GM12878 (cell line): ENCODE results near the gene TIMD4. TPM values are rescaled to one million over a fixed set of nuclear protein-coding genes. Genes with fewer than 3 reads are reported as not detected.

Source experiments
- ATAC-seq: fragments of 200-7000 bp; cut with Tn5 transposase; 3 replicates; pipeline ENCODE4 v1.9.1; 2020; ENCODE audit warnings: mild to moderate bottlenecking, moderate library complexity
- BruUV-seq: library from RNA; stranded (reverse); fragments of 400-500 nt; replicated peaks from 2 replicates; lab custom pipeline; 2021; lab: Mats Ljungman, UMichigan
- CTCF ChIA-PET: fragments of 300-600 bp; sonication (Branson Sonifier 250); formaldehyde crosslinking; extraction: SDS; loops from one replicate; lab custom pipeline; 2021; ENCODE audit warnings: inconsistent platforms; lab: Yijun Ruan, JAX
- POLR2A ChIA-PET: fragments of 350-600 bp; formaldehyde crosslinking; extraction: SDS; loops from one replicate; lab custom pipeline; 2021; ENCODE audit warnings: inconsistent platforms; lab: Charles Lee
- RAD21 ChIA-PET: fragments of 300-600 bp; sonication (Branson Sonifier 250); formaldehyde crosslinking; loops from one replicate; lab custom pipeline; 2023; ENCODE audit warnings: antibody characterized with exemption; ENCODE audit not compliant: unreplicated experiment; lab: Charles Lee
- SMC1A ChIA-PET: fragments of 300-600 bp; sonication (Branson Sonifier 250); formaldehyde crosslinking; loops from one replicate; lab custom pipeline; 2023; ENCODE audit not compliant: unreplicated experiment, uncharacterized antibody; lab: Charles Lee
- DNase-seq: peaks from one replicate; pipeline ENCODE4 v3.0.0-alpha.2; 2011; ENCODE audit warnings: low read depth, low spot score
- FAIRE-seq: peaks from 3 replicates; lab custom pipeline; 2011; peaks lifted over from hg19 to GRCh38; lab: Jason Lieb, UNC
- H2AFZ ChIP-seq: 2 replicates; pipeline ENCODE4 v1.6.0; 2011; ENCODE audit warnings: low read depth, low read length, control low read depth; ENCODE audit not compliant: control insufficient read depth
- H3K27ac ChIP-seq: 2 replicates; pipeline ENCODE4 v1.5.1; 2011; ENCODE audit warnings: control low read depth; ENCODE audit not compliant: control insufficient read depth, insufficient read depth
- H3K27me3 ChIP-seq, 2 experiments: replicated peaks in 1 of 2; 2 replicates each; pipeline versions ENCODE4 v1.6.0 to v1.6.1; 2011; ENCODE audit warnings: low read length in 1 of 2; ENCODE audit not compliant: control insufficient read depth in 2 of 2, insufficient read depth in 2 of 2
- H3K36me3 ChIP-seq, 2 experiments: 2 replicates each; pipeline ENCODE4 v1.5.1; 2011; ENCODE audit warnings: low read length in 1 of 2; ENCODE audit not compliant: control insufficient read depth in 2 of 2, insufficient read depth in 2 of 2
- H3K4me1 ChIP-seq: 2 replicates; pipeline ENCODE4 v1.6.1; 2011; ENCODE audit warnings: mild to moderate bottlenecking, low read length, moderate library complexity, mixed read lengths; ENCODE audit not compliant: control insufficient read depth, insufficient read depth
- H3K4me2 ChIP-seq: 2 replicates; pipeline ENCODE4 v1.6.0; 2011; ENCODE audit warnings: control low read depth; ENCODE audit not compliant: control insufficient read depth, insufficient read depth
- H3K4me3 ChIP-seq: fragments of 200-600 bp; sonication (generic); 2 replicates; pipeline ENCODE4 v1.5.1; 2016
- H3K79me2 ChIP-seq: 2 replicates; pipeline ENCODE4 v1.6.0; 2011; ENCODE audit warnings: low read length; ENCODE audit not compliant: control insufficient read depth, insufficient read depth
- H3K9ac ChIP-seq: 2 replicates; pipeline ENCODE4 v1.8.0; 2011; ENCODE audit warnings: low read length, control low read depth, mixed read lengths; ENCODE audit not compliant: control insufficient read depth, insufficient read depth
- H3K9me3 ChIP-seq: replicated peaks from 3 replicates; pipeline ENCODE4 v1.5.1; 2011; ENCODE audit warnings: mild to moderate bottlenecking, low read length; ENCODE audit not compliant: control insufficient read depth, insufficient read depth
- H4K20me1 ChIP-seq: 2 replicates; pipeline ENCODE4 v1.6.0; 2011; ENCODE audit not compliant: control insufficient read depth, insufficient read depth
- DPF2 ChIP-seq: fragments of 450-650 bp; IDR thresholded peaks from 2 replicates; pipeline ENCODE4 v1.6.1; 2017; ENCODE audit warnings: mild to moderate bottlenecking
- E4F1 ChIP-seq: fragments of 450-650 bp; IDR thresholded peaks from 2 replicates; pipeline ENCODE4 v1.6.1; 2018; ENCODE audit warnings: borderline replicate concordance, mild to moderate bottlenecking; ENCODE audit not compliant: partially characterized antibody
- IKZF2 ChIP-seq, 2 experiments: fragments of 450-650 bp; IDR thresholded peaks; 2 replicates each; pipeline ENCODE4 v1.6.1; 2017; ENCODE audit warnings: mild to moderate bottlenecking in 2 of 2, moderate library complexity in 2 of 2
- KDM1A ChIP-seq: fragments of 200-600 bp; sonication (generic); IDR thresholded peaks from 2 replicates; pipeline ENCODE4 v1.6.1; 2016; ENCODE audit warnings: borderline replicate concordance
- MTA3 ChIP-seq: IDR thresholded peaks from 2 replicates; pipeline ENCODE4 v1.6.1; 2012; ENCODE audit warnings: low read length, inconsistent platforms, borderline replicate concordance
- MYC ChIP-seq: IDR thresholded peaks from 2 replicates; pipeline ENCODE4 v1.6.1; 2011; ENCODE audit warnings: mild to moderate bottlenecking, low read length, moderate library complexity, inconsistent platforms; ENCODE audit not compliant: insufficient read depth, insufficient replicate concordance, insufficient read length, severe bottlenecking
- NR2C2 ChIP-seq: IDR thresholded peaks from 2 replicates; pipeline ENCODE4 v1.6.1; 2011; ENCODE audit warnings: borderline replicate concordance, low read depth; ENCODE audit not compliant: control insufficient read depth, insufficient read length
- PKNOX1 ChIP-seq: fragments of 450-650 bp; IDR thresholded peaks from 2 replicates; pipeline ENCODE4 v1.6.1; 2016; ENCODE audit warnings: mild to moderate bottlenecking
- POLR2AphosphoS2 ChIP-seq: IDR thresholded peaks from 2 replicates; pipeline ENCODE4 v1.6.1; 2011; ENCODE audit warnings: low read depth, mild to moderate bottlenecking, low read length, improper control_type of control experiment, moderate library complexity
- RFX5 ChIP-seq: IDR thresholded peaks from 2 replicates; pipeline ENCODE4 v1.6.1; 2011; ENCODE audit warnings: low read depth, low read length, improper control_type of control experiment
- SP1 ChIP-seq: IDR thresholded peaks from one replicate; pipeline ENCODE4 v1.6.1; 2011; ENCODE audit warnings: low read depth, low read length
- SPI1 ChIP-seq: IDR thresholded peaks from 2 replicates; pipeline ENCODE4 v1.6.1; 2011; ENCODE audit warnings: low read depth, mild to moderate bottlenecking, low read length, moderate library complexity, borderline replicate concordance; ENCODE audit not compliant: insufficient read depth
- SRF ChIP-seq, 2 experiments: IDR thresholded peaks; 2 replicates each; pipeline ENCODE4 v1.6.1; 2011; ENCODE audit warnings: low read depth in 2 of 2, low read length in 2 of 2, mild to moderate bottlenecking in 1 of 2, moderate library complexity in 1 of 2
- TARDBP ChIP-seq: IDR thresholded peaks from 2 replicates; pipeline ENCODE4 v1.6.1; 2016; ENCODE audit warnings: borderline replicate concordance
- TCF12 ChIP-seq: IDR thresholded peaks from 2 replicates; pipeline ENCODE4 v1.6.1; 2011; ENCODE audit warnings: low read depth, mild to moderate bottlenecking, low read length
- WGBS: methylation state at CpG from one replicate; pipeline ENCODE4 v1.1.6; 2016; ENCODE audit warnings: low lambda C conversion rate; ENCODE audit not compliant: insufficient replicate concordance, insufficient coverage; ENCODE audit errors: missing lambda C conversion rate; 5-methylcytosine and 5-hydroxymethylcytosine counted together
- in situ Hi-C: fragments of 300-500 bp; cut with MboI; formaldehyde crosslinking; loops from 9 replicates; pipeline ENCODE4 v1.14.3; 2018; ENCODE audit warnings: mixed read lengths
- intact Hi-C: fragments of 100-400 bp; cut with micrococcal nuclease; formaldehyde crosslinking; loops from one replicate; pipeline ENCODE4 v1.14.2; 2022; ENCODE audit not compliant: unreplicated experiment
- polyA plus RNA-seq, 11 experiments: library from polyadenylated mRNA; depleted of rRNA in 4 of 11; unstranded in 6 of 11; stranded (reverse) in 5 of 11; fragments of >200 nt; fragmentation: Nextera tagmentation in 4 of 11; fragmentation: Illumina TruSeq in 1 of 11; extraction: Ambion mirVana in 4 of 11; extraction: Trizol in 1 of 11; gene quantifications; 1 replicate in 1 of 11; 2 replicates in 10 of 11; pipeline versions ENCODE4 v1.2.1 to v1.2.3, GENCODE V29; 2011 to 2016; ENCODE audit warnings: inconsistent platforms in 2 of 11, missing spikeins in 2 of 11, low read depth in 1 of 11
- total RNA-seq, 4 experiments: library from RNA; depleted of rRNA in 3 of 4; stranded (reverse); fragments of >200 nt in 3 of 4; fragmentation: Illumina TruSeq in 1 of 4; extraction: Trizol in 1 of 4; gene quantifications; 2 replicates each; pipeline versions ENCODE4 v1.2.1 to v1.2.3, GENCODE V29; 2013 to 2021
- TF ChIP-seq, protein P1 (sequence below), 3 experiments: IDR thresholded peaks in 2 of 3; conservative IDR thresholded peaks in 1 of 3; 2 replicates each; pipeline ENCODE4 v1.5.1; 2011; ENCODE audit warnings: low read depth in 3 of 3, low read length in 3 of 3, mild to moderate bottlenecking in 3 of 3, control low read depth in 2 of 3, moderate library complexity in 2 of 3, inconsistent platforms in 1 of 3, mixed read lengths in 1 of 3; ENCODE audit not compliant: control insufficient read depth in 2 of 3, insufficient read depth in 1 of 3; ENCODE audit errors: extremely low read depth in 1 of 3

The TIMD4 gene
- total and polyA plus RNA-seq, 10 of the 15 experiments (the other 5 are each of a cell fraction or from before 2014, with no cell fraction given), result 1.3 to 15.4 (median 5.3) TPM

- TF ChIP-seq RFX5 (no peak), IKZF2 (IDR thresholded peaks at IDR 0.05) (peak in 1 of 2 experiments; percentile 45; a peak in 1 of 4 replicates), E4F1 (no peak), TCF12 (no peak), TARDBP (no peak), NR2C2 (no peak), DPF2 (peak; percentile 32; the same call in 1 of the 2 replicates)
Observed at GRCh38 chr5:156936972-156937371, 26.1 kb downstream of the TIMD4 start (continued).

DNA sequence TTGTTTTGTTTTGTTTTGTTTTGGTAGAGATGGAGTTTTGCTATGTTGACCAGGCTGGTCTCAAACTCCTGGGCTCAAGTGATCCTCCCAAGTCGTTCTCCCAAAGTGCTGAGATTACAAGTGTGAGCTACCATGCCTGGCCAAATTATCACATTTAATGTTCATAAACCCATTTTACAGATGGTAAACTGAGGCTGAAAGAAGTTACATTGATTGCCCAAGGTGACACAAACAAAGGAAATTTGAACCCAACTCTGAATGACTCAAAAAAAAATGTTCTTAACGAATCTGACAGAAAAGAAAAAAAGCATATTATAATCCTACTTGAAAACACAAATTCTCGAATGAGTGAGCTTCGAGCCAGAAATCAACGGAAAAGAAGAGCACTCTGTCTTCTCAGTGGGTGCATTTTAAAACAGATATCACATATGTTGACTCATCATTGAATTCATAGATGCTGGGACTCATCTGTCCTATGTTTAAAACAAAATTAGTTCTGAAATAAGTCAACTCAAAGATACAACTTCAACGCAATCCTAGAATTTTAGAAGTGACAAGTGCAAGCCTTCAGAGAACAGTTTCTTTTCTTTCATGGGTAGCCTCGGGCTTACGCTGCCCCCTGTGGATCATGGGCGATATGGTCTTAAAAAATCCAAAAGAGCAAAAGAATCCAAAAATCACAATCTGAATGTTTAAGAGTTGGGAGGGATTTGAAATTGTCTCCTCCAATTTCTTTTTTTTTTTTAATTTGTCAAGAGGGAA is 28.4 kb downstream of the TIMD4 start:
- ATAC-seq (peak; percentile 53), DNase-seq (no peak), FAIRE-seq (peak; percentile 35)
- H2AFZ ChIP-seq, result peak overlapping the region; percentile 56
- H3K4me1 ChIP-seq, result peaks cover 29% of the 10 kb centered on the region
- CTCF ChIA-PET, result interaction anchor here (0.6 to 6.2 kb wide), 39 partner anchors 8 to 991 kb away, joined by 3 to 76 read pairs (median 5); no protein-coding TSS in a partner anchor
- no peak overlapping the region; the same call in none of the 2 replicates for H3K27ac ChIP-seq
- no peak overlapping the region for H3K9ac ChIP-seq
- SMC1A ChIA-PET, result interaction anchor here (0.5 to 12.0 kb wide), 31 partner anchors 8 to 867 kb away, joined by 3 to 228 read pairs (median 4); partner anchors contain the start of genes HAVCR2 and MED7
- peaks cover 6% of the 10 kb centered on the region for H3K9me3 ChIP-seq
- in situ Hi-C loops, result loop anchor here (5.0 to 10.0 kb wide), 2 partner anchors 97 to 990 kb away; no protein-coding TSS in a partner anchor
- H4K20me1 ChIP-seq, result no peaks in the 10 kb centered on the region
- H3K36me3 ChIP-seq, result no peaks in the 10 kb centered on the region
- WGBS, result 35% methylated on average over 9 of the region's 9 CpGs
- RAD21 ChIA-PET, result interaction anchor here (0.6 to 5.4 kb wide), 21 partner anchors 13 to 991 kb away, joined by 3 to 82 read pairs (median 5); no protein-coding TSS in a partner anchor
- POLR2A ChIA-PET, result interaction anchor here (0.5 to 10.1 kb wide), 7 partner anchors 12 to 167 kb away, joined by 3 to 81 read pairs (median 4); no protein-coding TSS in a partner anchor
- H3K27me3 ChIP-seq, result no peaks in the 10 kb centered on the region
- no peaks in the 10 kb centered on the region for H3K79me2 ChIP-seq
- peak overlapping the region; percentile 53; the same call in 1 of the 2 replicates for H3K4me2 ChIP-seq
- BruUV-seq, result no TSS peak
- intact Hi-C loops, result loop anchor here (1.0 to 10.0 kb wide), 10 partner anchors 42 to 1317 kb away; no protein-coding TSS in a partner anchor
- H3K4me3 ChIP-seq, result no peak overlapping the region
- TF ChIP-seq POLR2AphosphoS2 (no peak), PKNOX1 (no peak), KDM1A (no peak), MTA3 (no peak), SP1 (no peak), MYC (no peak), SPI1 (no peak), SRF (IDR thresholded peaks at IDR 0.05; ENCODE audit: low read depth in 2 of 2, low read length in 2 of 2) (no peak)
- TF ChIP-seq, protein P1, sequence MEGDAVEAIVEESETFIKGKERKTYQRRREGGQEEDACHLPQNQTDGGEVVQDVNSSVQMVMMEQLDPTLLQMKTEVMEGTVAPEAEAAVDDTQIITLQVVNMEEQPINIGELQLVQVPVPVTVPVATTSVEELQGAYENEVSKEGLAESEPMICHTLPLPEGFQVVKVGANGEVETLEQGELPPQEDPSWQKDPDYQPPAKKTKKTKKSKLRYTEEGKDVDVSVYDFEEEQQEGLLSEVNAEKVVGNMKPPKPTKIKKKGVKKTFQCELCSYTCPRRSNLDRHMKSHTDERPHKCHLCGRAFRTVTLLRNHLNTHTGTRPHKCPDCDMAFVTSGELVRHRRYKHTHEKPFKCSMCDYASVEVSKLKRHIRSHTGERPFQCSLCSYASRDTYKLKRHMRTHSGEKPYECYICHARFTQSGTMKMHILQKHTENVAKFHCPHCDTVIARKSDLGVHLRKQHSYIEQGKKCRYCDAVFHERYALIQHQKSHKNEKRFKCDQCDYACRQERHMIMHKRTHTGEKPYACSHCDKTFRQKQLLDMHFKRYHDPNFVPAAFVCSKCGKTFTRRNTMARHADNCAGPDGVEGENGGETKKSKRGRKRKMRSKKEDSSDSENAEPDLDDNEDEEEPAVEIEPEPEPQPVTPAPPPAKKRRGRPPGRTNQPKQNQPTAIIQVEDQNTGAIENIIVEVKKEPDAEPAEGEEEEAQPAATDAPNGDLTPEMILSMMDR (IDR thresholded peaks at IDR 0.05 in 2 of 3, conservative IDR thresholded peaks at IDR 0.05 in 1 of 3; ENCODE audit: control insufficient read depth in 2 of 3, extremely low read depth in 1 of 3, insufficient read depth in 1 of 3, low read depth in 3 of 3, low read length in 3 of 3), result peak; percentile 78 to 85 (median 78)
